Endothelial cell of umbilical vein (primary cell): ENCODE data around the gene DHX40. TPM values are rescaled to one million over a fixed set of nuclear protein-coding genes. Genes with fewer than 3 reads are reported as not detected.

ENCODE experiments used
- BruUV-seq: library from RNA; stranded (reverse); fragments of 400-500 nt; replicated peaks from 2 replicates; lab custom pipeline; 2021; lab: Mats Ljungman, UMichigan
- CTCF ChIA-PET: fragments of 300-600, 350-600 bp; sonication (Branson Sonifier 250); formaldehyde crosslinking; loops from one replicate; lab custom pipeline; 2021; ENCODE audit warnings: antibody characterized with exemption, inconsistent platforms; lab: Charles Lee
- POLR2A ChIA-PET: fragments of 300-600, 350-600 bp; sonication (Branson Sonifier 250); formaldehyde crosslinking; loops from one replicate; lab custom pipeline; 2021; ENCODE audit warnings: antibody characterized with exemption, inconsistent platforms; lab: Charles Lee
- DNase-seq: peaks from one replicate; pipeline ENCODE4 v3.0.0-alpha.2; 2011; ENCODE audit warnings: low read depth, low spot score
- FAIRE-seq: peaks from 2 replicates; lab custom pipeline; 2011; peaks lifted over from hg19 to GRCh38; lab: Jason Lieb, UNC
- H2AFZ ChIP-seq: 2 replicates; pipeline ENCODE4 v1.6.0; 2012; ENCODE audit warnings: low read depth, low read length, control low read depth, inconsistent platforms
- H3K27ac ChIP-seq: 2 replicates; pipeline ENCODE4 v1.5.1; 2011; ENCODE audit warnings: low read depth, mild to moderate bottlenecking, control low read depth, low read length, moderate library complexity; ENCODE audit not compliant: insufficient read depth
- H3K27me3 ChIP-seq, 2 experiments: 2 replicates each; pipeline versions ENCODE4 v1.6.0 to v1.6.1; 2011; ENCODE audit warnings: low read length in 2 of 2, mixed read lengths in 1 of 2; ENCODE audit not compliant: control insufficient read depth in 2 of 2, insufficient read depth in 2 of 2
- H3K36me3 ChIP-seq, 2 experiments: 2 replicates in 1 of 2; 3 replicates in 1 of 2; pipeline ENCODE4 v1.5.1; 2011; ENCODE audit warnings: low read length in 2 of 2, mild to moderate bottlenecking in 1 of 2, moderate library complexity in 1 of 2; ENCODE audit not compliant: control insufficient read depth in 2 of 2, insufficient read depth in 2 of 2; ENCODE audit errors: extremely low read depth in 1 of 2
- H3K4me1 ChIP-seq: 3 replicates; pipeline ENCODE4 v1.5.1; 2011; ENCODE audit warnings: mild to moderate bottlenecking, low read length; ENCODE audit not compliant: control insufficient read depth, insufficient read depth; ENCODE audit errors: extremely low read depth
- H3K4me2 ChIP-seq: 2 replicates; pipeline ENCODE4 v1.6.1; 2011; ENCODE audit warnings: low read length, control low read depth, mixed read lengths; ENCODE audit not compliant: insufficient read depth
- H3K4me3 ChIP-seq, 3 experiments: fragments of 200-600 bp in 1 of 3; sonication (generic), shearing (Covaris generic) in 1 of 3; replicated peaks in 1 of 3; 2 replicates each; pipeline ENCODE4 v1.5.1; 2011 to 2016; ENCODE audit warnings: control low read depth in 3 of 3, low read length in 3 of 3, mild to moderate bottlenecking in 2 of 3, inconsistent platforms in 1 of 3, low read depth in 1 of 3, moderate library complexity in 1 of 3; ENCODE audit not compliant: insufficient read depth in 1 of 3
- H3K79me2 ChIP-seq: 2 replicates; pipeline ENCODE4 v1.6.0; 2012; ENCODE audit warnings: low read length, inconsistent platforms; ENCODE audit not compliant: control insufficient read depth, insufficient read depth
- H3K9ac ChIP-seq: replicated peaks from 2 replicates; pipeline ENCODE3; 2011; ENCODE audit warnings: low read length, control low read depth; ENCODE audit not compliant: insufficient read depth; ENCODE audit errors: extremely low read depth
- H3K9me1 ChIP-seq: replicated peaks from 3 replicates; pipeline ENCODE4 v1.6.0; 2011; ENCODE audit warnings: mild to moderate bottlenecking, low read length; ENCODE audit not compliant: control insufficient read depth, insufficient read depth; ENCODE audit errors: extremely low read depth
- H3K9me3 ChIP-seq: replicated peaks from 2 replicates; pipeline ENCODE4 v1.5.1; 2012; ENCODE audit warnings: low read length, inconsistent platforms; ENCODE audit not compliant: control insufficient read depth, insufficient read depth
- H4K20me1 ChIP-seq: replicated peaks from 2 replicates; pipeline ENCODE3; 2011; ENCODE audit warnings: mild to moderate bottlenecking, low read length; ENCODE audit not compliant: control insufficient read depth, insufficient read depth; ENCODE audit errors: extremely low read depth
- CTCF ChIP-seq, 2 donors: IDR thresholded peaks; 1 replicate in 1 of 2; 2 replicates in 1 of 2; pipeline ENCODE4 v1.5.1; 2011; ENCODE audit warnings: low read length in 2 of 2, mild to moderate bottlenecking in 2 of 2, moderate library complexity in 2 of 2, control low read depth in 1 of 2, inconsistent platforms in 1 of 2, low read depth in 1 of 2; ENCODE audit not compliant: insufficient read depth in 1 of 2; ENCODE audit errors: extremely low read depth in 1 of 2
- EZH2 ChIP-seq: IDR thresholded peaks from 2 replicates; pipeline ENCODE4 v1.6.1; 2012; ENCODE audit warnings: borderline replicate concordance, low read depth, mild to moderate bottlenecking, moderate library complexity, low read length, inconsistent platforms; ENCODE audit not compliant: severe bottlenecking
- GATA2 ChIP-seq: IDR thresholded peaks from 2 replicates; pipeline ENCODE4 v1.7.0; 2011; ENCODE audit warnings: low read depth, mild to moderate bottlenecking, moderate library complexity, mixed read lengths, low read length; ENCODE audit not compliant: insufficient read length, insufficient read depth
- JUN ChIP-seq: IDR thresholded peaks from 2 replicates; pipeline ENCODE4 v1.6.1; 2011; ENCODE audit warnings: borderline replicate concordance, low read depth; ENCODE audit not compliant: insufficient read length, insufficient read depth
- MYC ChIP-seq: IDR thresholded peaks from one replicate; pipeline ENCODE4 v1.6.1; 2011; ENCODE audit warnings: mild to moderate bottlenecking, low read depth, low read length
- POLR2AphosphoS5 ChIP-seq: IDR thresholded peaks from 2 replicates; pipeline ENCODE4 v1.6.1; 2012; ENCODE audit warnings: low read depth, mild to moderate bottlenecking, control low read depth, low read length, moderate library complexity; ENCODE audit not compliant: insufficient read depth
- dilution Hi-C: fragments of 300-500 bp; cut with MboI; formaldehyde crosslinking; loops from one replicate; pipeline ENCODE4 v1.15.0; 2019; ENCODE audit warnings: low sequenced_read_pairs; ENCODE audit not compliant: extremely low pct_ligation_motif_present
- intact Hi-C: fragments of 100-400 bp; cut with micrococcal nuclease; formaldehyde crosslinking; loops from one replicate; pipeline ENCODE4 v1.10.0; 2022
- polyA plus RNA-seq, 4 experiments: library from polyadenylated mRNA; depleted of rRNA in 3 of 4; stranded (reverse) in 3 of 4; unstranded in 1 of 4; fragments of >200 nt; gene quantifications; 2 replicates each; pipeline versions ENCODE4 v1.2.1 to v1.2.3, GENCODE V29; 2011 to 2012; ENCODE audit warnings: missing spikeins in 1 of 4
- total RNA-seq: library from RNA; stranded (reverse); gene quantifications from 2 replicates; pipeline ENCODE4 v1.2.3, GENCODE V29; 2021

DHX40 gene
- total and polyA plus RNA-seq, 2 donors (not counting 3 experiments of a cell fraction or from before 2014, with no cell fraction given): 14.0 to 29.7 TPM

GRCh38 chr17:59620518-59621259 is 55.3 kb downstream of the DHX40 start:
- Histone ChIP-seq H4K20me1 (peaks cover 18% of the 10 kb centered on the region), H3K9me1 (no peaks in the 10 kb centered on the region), H3K4me3 (peak overlapping the region; percentile 88 to 94 (median 93)), H3K27ac (peak overlapping the region; percentile 91), H2AFZ (no peak overlapping the region), H3K9me3 (no peaks in the 10 kb centered on the region), H3K79me2 (peaks cover 67% of the 10 kb centered on the region), H3K4me1 (peaks cover 42% of the 10 kb centered on the region), H3K4me2 (peak overlapping the region; percentile 97), H3K27me3 (no peaks in the 10 kb centered on the region), H3K9ac (peak overlapping the region; percentile 98), H3K36me3 (peaks cover 0 to 2% of the 10 kb centered on the region in 2 experiments)
- DNase-seq: peak; percentile 45
- dilution Hi-C loops (no loop called here), intact Hi-C loops (loop anchor here (2.0 kb wide), 1 partner anchor 14 kb away; no protein-coding TSS in a partner anchor)
- BruUV-seq: TSS peak; percentile 32
- FAIRE-seq: no peak
- TF ChIP-seq CTCF (IDR thresholded peaks at IDR 0.05; ENCODE audit: extremely low read depth in 1 of 2, insufficient read depth in 1 of 2, low read depth in 1 of 2, low read length in 2 of 2): no peak
- no peak for TF ChIP-seq JUN
- TF ChIP-seq POLR2AphosphoS5: peak; percentile 20
- no peak for TF ChIP-seq MYC
- TF ChIP-seq GATA2: no peak
- TF ChIP-seq EZH2: no peak
- POLR2A ChIA-PET: no interaction called here
- CTCF ChIA-PET: interaction anchor here (1.4 to 2.0 kb wide), 2 partner anchors 14 to 239 kb away, joined by 4 to 7 read pairs; no protein-coding TSS in a partner anchor
